ENCODE measurements around the gene NF2.

The NF2 gene

GRCh38 chr22:29716814-29717545 lies 113.5 kb downstream of the NF2 start:
- H3K4me2 ChIP-seq, result no peak overlapping the region

DNA sequence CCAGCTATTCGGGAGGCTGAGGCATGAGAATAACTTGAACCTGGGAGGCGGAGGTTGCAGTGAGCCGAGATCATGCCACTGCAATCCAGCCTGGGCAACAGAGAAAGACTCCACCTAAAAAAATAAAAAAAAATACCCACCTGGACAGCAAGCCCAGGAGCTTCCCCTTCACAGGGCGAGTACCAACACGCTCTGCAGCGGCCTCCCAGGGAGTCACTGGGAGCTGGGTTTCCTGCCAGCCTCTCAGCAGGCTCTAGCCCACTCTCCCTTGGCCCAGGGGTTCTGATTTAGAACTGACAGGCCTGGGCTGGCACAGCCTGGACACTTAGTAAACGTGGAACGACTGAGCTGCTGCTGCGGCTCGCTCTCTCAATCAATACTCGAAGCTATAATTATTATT lies 114.4 kb downstream of the NF2 start:
- no peaks in the 10 kb centered on the region for H4K20me1 ChIP-seq (ENCODE audit: insufficient read depth)
- no peaks in the 10 kb centered on the region for H3K4me1 ChIP-seq (ENCODE audit: low read depth, poor library complexity, severe bottlenecking)
- no peak overlapping the region for H3K4me3 ChIP-seq (IDR thresholded peaks at IDR 0.05; ENCODE audit: insufficient read depth, low read depth, low read length)
- TF ChIP-seq, protein P1, sequence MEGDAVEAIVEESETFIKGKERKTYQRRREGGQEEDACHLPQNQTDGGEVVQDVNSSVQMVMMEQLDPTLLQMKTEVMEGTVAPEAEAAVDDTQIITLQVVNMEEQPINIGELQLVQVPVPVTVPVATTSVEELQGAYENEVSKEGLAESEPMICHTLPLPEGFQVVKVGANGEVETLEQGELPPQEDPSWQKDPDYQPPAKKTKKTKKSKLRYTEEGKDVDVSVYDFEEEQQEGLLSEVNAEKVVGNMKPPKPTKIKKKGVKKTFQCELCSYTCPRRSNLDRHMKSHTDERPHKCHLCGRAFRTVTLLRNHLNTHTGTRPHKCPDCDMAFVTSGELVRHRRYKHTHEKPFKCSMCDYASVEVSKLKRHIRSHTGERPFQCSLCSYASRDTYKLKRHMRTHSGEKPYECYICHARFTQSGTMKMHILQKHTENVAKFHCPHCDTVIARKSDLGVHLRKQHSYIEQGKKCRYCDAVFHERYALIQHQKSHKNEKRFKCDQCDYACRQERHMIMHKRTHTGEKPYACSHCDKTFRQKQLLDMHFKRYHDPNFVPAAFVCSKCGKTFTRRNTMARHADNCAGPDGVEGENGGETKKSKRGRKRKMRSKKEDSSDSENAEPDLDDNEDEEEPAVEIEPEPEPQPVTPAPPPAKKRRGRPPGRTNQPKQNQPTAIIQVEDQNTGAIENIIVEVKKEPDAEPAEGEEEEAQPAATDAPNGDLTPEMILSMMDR (conservative IDR thresholded peaks at IDR 0.05; ENCODE audit: low read depth, low read length), result no peak
- no peak overlapping the region for H2AFZ ChIP-seq (ENCODE audit: low read depth)
- H3K4me2 ChIP-seq, result no peak overlapping the region
- no peak overlapping the region for H3K9ac ChIP-seq
- no peak overlapping the region for H3K27ac ChIP-seq
- H3K79me2 ChIP-seq (ENCODE audit: insufficient read depth, low read depth), result no peaks in the 10 kb centered on the region
- no peaks in the 10 kb centered on the region for H3K36me3 ChIP-seq (ENCODE audit: insufficient read depth)
- peaks cover 38% of the 10 kb centered on the region; the same call in 1 of the 2 replicates for H3K27me3 ChIP-seq (ENCODE audit: insufficient read depth, low read depth)

More at GRCh38 chr22:29716814-29717545, 113.5 kb downstream of the NF2 start:
- Histone ChIP-seq H3K4me1 (ENCODE audit: low read depth, poor library complexity, severe bottlenecking) (no peaks in the 10 kb centered on the region), H4K20me1 (ENCODE audit: insufficient read depth) (no peaks in the 10 kb centered on the region), H3K36me3 (ENCODE audit: insufficient read depth) (no peaks in the 10 kb centered on the region), H3K27ac (no peak overlapping the region), H3K4me3 (IDR thresholded peaks at IDR 0.05; ENCODE audit: insufficient read depth, low read depth, low read length) (no peak overlapping the region), H3K9ac (no peak overlapping the region), H3K79me2 (ENCODE audit: insufficient read depth, low read depth) (no peaks in the 10 kb centered on the region), H3K27me3 (ENCODE audit: insufficient read depth, low read depth) (peaks cover 38% of the 10 kb centered on the region; the same call in 1 of the 2 replicates), H2AFZ (ENCODE audit: low read depth) (no peak overlapping the region)
- TF ChIP-seq, protein P1 (conservative IDR thresholded peaks at IDR 0.05; ENCODE audit: low read depth, low read length), result no peak

- H3K4me2 ChIP-seq, result no peak overlapping the region
- no peaks in the 10 kb centered on the region for H3K79me2 ChIP-seq (ENCODE audit: insufficient read depth, low read depth)
- TF ChIP-seq, protein P1 (conservative IDR thresholded peaks at IDR 0.05; ENCODE audit: low read depth, low read length), result no peak
- no peak overlapping the region for H3K9ac ChIP-seq
- no peak overlapping the region for H3K27ac ChIP-seq
- no peaks in the 10 kb centered on the region for H4K20me1 ChIP-seq (ENCODE audit: insufficient read depth)
- no peaks in the 10 kb centered on the region for H3K4me1 ChIP-seq (ENCODE audit: low read depth, poor library complexity, severe bottlenecking)
- no peak overlapping the region for H2AFZ ChIP-seq (ENCODE audit: low read depth)
- peaks cover 26% of the 10 kb centered on the region; the same call in 1 of the 2 replicates for H3K27me3 ChIP-seq (ENCODE audit: insufficient read depth, low read depth)
- no peaks in the 10 kb centered on the region for H3K36me3 ChIP-seq (ENCODE audit: insufficient read depth)
- H3K4me3 ChIP-seq (IDR thresholded peaks at IDR 0.05; ENCODE audit: insufficient read depth, low read depth, low read length), result no peak overlapping the region
Measured at GRCh38 chr22:29718949-29719898, 115.8 kb downstream of the NF2 start.

- no peak within 1 kb of the TSS for H3K4me2 ChIP-seq
- H3K9ac ChIP-seq, result no peak within 1 kb of the TSS
- H3K4me3 ChIP-seq (IDR thresholded peaks at IDR 0.05; ENCODE audit: insufficient read depth, low read depth, low read length), result no peak within 1 kb of the TSS
- TF ChIP-seq, protein P1 (conservative IDR thresholded peaks at IDR 0.05; ENCODE audit: low read depth, low read length), result no peak
- no peaks in the 10 kb centered on the region for H4K20me1 ChIP-seq (ENCODE audit: insufficient read depth)
- no peaks in the 10 kb centered on the region for H3K36me3 ChIP-seq (ENCODE audit: insufficient read depth)
- no peak within 1 kb of the TSS for H3K27ac ChIP-seq
- H3K79me2 ChIP-seq (ENCODE audit: insufficient read depth, low read depth), result no peaks in the 10 kb centered on the region
- no peaks in the 10 kb centered on the region for H3K4me1 ChIP-seq (ENCODE audit: low read depth, poor library complexity, severe bottlenecking)
- H2AFZ ChIP-seq (ENCODE audit: low read depth), result no peak within 1 kb of the TSS
- H3K27me3 ChIP-seq (ENCODE audit: insufficient read depth, low read depth), result peaks cover 19% of the 10 kb centered on the region; the same call in 1 of the 2 replicates
Measured at GRCh38 chr22:29719899-29720645, 116.6 kb downstream of the NF2 start, which contains the start of gene CABP7. CABP7 (plus strand) TSS chr22:29720003; CDS start chr22:29720425, 422 bp downstream.

Data from KMS-11 (cell line).